Subcutaneous adipose tissue (tissue), 4 donors: Measurements from ENCODE around the gene ING1. TPM values are rescaled to one million over a fixed set of nuclear protein-coding genes. Genes with fewer than 3 reads are reported as not detected.

ENCODE experiments used
- total RNA-seq, 4 donors: library from RNA; depleted of rRNA; stranded (reverse); fragments of >200 nt; gene quantifications; one replicate each; pipeline ENCODE4 v1.1.0, GENCODE V29; 2016
- TF ChIP-seq, protein P1 (sequence below): fragments of 450-650 bp; IDR thresholded peaks from one replicate; pipeline ENCODE4 v1.5.1; 2016; ENCODE audit warnings: low read depth, mild to moderate bottlenecking, control low read depth, antibody characterized with exemption, moderate library complexity

ING1 gene
- total RNA-seq, 4 donors from 2014 or later, result 15.3 to 26.0 (median 17.6) TPM

DNA sequence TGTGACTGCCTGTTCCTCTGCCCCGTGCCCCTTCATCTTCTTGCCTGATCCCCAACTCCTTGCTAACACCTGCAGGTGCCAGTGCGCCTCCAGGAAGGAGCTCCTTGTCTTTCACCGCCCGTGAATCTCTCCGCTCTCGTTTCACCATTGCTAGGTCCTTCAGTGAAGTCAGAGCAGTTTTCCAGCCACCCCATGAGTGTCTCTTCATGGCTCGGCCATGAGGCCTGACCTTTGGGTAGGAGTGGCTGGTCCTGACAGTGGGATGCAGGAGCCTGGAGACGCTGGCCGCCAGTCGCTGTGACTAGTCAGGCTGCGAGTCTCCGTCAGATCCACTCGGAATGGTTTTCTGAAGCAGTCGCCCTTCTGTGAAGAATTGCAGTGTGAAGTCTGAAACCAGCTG is 43.8 kb downstream of the ING1 start:
- TF ChIP-seq, protein P1, sequence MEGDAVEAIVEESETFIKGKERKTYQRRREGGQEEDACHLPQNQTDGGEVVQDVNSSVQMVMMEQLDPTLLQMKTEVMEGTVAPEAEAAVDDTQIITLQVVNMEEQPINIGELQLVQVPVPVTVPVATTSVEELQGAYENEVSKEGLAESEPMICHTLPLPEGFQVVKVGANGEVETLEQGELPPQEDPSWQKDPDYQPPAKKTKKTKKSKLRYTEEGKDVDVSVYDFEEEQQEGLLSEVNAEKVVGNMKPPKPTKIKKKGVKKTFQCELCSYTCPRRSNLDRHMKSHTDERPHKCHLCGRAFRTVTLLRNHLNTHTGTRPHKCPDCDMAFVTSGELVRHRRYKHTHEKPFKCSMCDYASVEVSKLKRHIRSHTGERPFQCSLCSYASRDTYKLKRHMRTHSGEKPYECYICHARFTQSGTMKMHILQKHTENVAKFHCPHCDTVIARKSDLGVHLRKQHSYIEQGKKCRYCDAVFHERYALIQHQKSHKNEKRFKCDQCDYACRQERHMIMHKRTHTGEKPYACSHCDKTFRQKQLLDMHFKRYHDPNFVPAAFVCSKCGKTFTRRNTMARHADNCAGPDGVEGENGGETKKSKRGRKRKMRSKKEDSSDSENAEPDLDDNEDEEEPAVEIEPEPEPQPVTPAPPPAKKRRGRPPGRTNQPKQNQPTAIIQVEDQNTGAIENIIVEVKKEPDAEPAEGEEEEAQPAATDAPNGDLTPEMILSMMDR, result no peak

DNA sequence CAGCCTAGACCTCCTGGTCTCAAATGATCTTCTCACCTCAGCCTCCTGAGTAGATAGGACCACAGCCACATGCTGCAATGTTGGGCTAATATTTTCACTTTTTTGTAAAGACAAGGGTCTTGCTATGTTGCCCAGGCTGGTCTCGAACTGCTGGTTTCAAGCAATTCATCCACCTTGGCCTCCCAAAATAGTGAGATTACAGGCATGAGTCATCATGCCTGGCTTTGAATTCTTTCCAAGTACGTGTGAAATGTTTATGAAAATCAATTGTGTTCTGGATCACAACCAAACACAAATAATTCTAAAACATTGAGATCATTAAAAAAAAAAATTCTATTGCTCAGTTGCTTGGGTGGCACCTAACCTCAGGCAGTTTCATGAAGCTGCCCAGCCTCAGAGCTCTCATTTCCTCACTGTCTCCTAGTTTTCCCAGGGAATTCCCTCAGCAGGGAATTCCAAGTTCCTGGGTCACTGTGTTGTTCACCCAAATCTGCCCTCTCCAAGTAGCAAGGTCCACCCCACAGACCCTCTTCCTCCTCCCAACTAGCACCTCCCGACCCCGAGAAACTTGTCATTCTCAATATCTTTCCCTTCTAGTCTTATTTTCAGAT is 44.8 kb downstream of the ING1 start:
- TF ChIP-seq, protein P1, result no peak

GRCh38 chr13:110759710-110760109 is 46.2 kb downstream of the ING1 start:
- TF ChIP-seq, protein P1, result no peak

DNA sequence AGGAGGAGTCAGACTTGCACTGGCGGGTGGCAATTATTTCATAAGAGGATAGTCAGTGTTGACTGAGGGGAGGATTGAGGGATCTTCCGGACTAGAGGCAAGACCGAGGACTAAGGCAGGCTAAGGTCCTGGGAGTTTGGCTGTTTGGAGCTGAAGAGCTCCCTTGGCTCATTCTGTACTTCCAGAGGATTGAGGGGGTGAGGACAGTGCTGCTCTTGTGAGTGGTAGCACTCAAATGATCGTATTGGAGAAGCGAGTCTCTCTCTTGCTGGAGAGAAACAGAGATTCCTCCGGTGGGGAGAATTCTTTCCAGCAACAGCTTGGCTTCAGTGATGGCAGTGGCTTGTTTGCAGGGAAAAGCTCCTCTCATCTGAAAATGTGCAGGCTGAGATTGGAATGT is 47.1 kb downstream of the ING1 start:
- TF ChIP-seq, protein P1, result no peak

DNA sequence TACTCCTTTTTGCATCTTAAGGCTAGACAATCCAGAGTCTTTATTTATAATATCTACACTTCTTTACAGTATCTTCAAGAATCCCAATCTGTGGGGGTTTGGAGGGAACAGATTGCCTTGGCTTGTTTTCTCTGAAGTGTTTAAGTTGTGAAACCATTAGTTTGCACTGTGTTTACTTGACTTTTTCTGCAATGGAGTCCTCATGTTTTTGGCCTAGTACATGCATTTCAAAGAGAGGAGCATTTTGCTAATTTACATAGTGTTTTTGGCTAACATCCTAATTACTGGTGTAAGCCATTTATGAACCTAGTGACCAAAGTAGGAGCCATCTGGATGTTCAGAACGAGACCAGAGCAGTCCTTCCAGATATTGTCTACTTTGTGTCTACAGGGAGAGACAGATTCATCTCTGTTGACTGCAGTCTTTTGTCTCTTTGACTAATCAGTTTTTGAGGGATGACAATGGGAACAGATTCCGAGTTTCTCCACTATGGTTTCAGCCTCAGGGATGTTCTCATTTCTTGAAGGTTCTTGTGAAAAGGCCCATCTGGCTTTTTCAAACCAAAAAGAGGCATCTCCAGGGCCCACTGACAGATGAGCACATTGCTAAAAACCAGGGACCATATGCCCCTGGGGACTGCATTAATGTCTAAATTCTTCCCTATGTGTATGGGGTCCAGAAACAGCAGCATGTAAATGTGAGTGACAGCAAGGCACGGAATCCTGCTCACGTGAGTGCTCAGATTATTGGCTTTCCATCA is 53.4 kb downstream of the ING1 start:
- TF ChIP-seq, protein P1, result no peak

DNA sequence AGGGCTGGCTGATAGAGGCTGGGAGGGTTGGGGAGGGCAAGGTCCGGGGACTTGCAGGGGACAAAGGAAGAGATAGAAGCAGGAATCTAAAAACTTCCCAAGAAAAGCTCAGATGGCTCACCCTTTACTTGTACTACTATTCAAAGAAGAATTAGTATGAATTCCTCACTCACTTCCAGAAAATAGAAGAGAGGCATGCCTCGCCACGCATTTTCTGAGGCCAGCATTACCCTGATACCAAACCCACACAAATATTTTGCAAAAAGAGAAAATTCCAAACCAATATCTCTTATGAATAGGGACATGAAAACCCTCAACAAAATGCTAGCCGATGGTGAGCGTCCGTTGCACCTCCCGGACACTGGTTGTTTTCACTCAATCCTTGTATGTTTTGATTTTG is 54.0 kb downstream of the ING1 start:
- TF ChIP-seq, protein P1, result no peak

DNA sequence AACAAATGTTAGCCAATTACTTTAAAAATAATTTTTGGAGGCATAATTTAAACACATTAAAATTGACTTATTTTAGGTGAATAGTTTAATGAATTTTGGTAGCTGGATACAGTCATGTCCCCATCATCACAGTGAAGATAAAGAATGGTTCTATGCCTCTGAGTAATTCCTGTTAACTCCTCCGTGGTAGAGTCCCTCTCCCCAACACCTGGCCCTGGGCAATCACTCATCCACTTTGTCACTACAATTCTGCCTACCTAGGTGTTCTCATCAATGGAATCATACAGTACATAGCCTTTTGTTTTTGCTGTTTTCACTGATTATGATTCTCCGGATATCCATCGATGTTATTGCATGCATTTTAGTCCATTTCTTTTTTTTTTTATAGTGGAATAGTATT is 55.6 kb downstream of the ING1 start:
- TF ChIP-seq, protein P1, result no peak
